ENCODE data around the gene GPX3. TPM values are rescaled to one million over a fixed set of nuclear protein-coding genes. Genes with fewer than 3 reads are reported as not detected.

GPX3 gene
- total and polyA plus RNA-seq, 9 of the 15 experiments (the other 6 are each of a cell fraction or from before 2014, with no cell fraction given): 0.25 to 0.86 TPM; not detected in 7

GRCh38 chr5:151063142-151063989 is 43.0 kb downstream of the GPX3 start (continued):
- TF ChIP-seq CBX2 (IDR thresholded peaks at IDR 0.05; ENCODE audit: insufficient read depth, low read length, poor library complexity, severe bottlenecking): no peak
- peak; percentile 93 for TF ChIP-seq ZNF316 (IDR thresholded peaks at IDR 0.05)
- TF ChIP-seq, protein P1, sequence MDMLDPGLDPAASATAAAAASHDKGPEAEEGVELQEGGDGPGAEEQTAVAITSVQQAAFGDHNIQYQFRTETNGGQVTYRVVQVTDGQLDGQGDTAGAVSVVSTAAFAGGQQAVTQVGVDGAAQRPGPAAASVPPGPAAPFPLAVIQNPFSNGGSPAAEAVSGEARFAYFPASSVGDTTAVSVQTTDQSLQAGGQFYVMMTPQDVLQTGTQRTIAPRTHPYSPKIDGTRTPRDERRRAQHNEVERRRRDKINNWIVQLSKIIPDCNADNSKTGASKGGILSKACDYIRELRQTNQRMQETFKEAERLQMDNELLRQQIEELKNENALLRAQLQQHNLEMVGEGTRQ (CRISPR knock-in tag; IDR thresholded peaks at IDR 0.05): no peak
- TF ChIP-seq NFE2 (IDR thresholded peaks at IDR 0.05; ENCODE audit: low read depth): peak; percentile 93
- TF ChIP-seq TOE1 (IDR thresholded peaks at IDR 0.05; ENCODE audit: borderline replicate concordance): no peak
- no peak for TF ChIP-seq TOE1 (CRISPR knock-in tag; IDR thresholded peaks at IDR 0.05; ENCODE audit: borderline replicate concordance, low read depth)
- TF ChIP-seq CEBPG (CRISPR knock-in tag; IDR thresholded peaks at IDR 0.05): no peak
- no peak for TF ChIP-seq CEBPG (tag; conservative IDR thresholded peaks at IDR 0.05 in 1 of 2, IDR thresholded peaks at IDR 0.05 in 1 of 2)
- no peak for TF ChIP-seq GATAD2B (IDR thresholded peaks at IDR 0.05; ENCODE audit: borderline replicate concordance)
- peak; percentile 83 for TF ChIP-seq SMAD4 (CRISPR knock-in tag; conservative IDR thresholded peaks at IDR 0.05)
- TF ChIP-seq ZNF175 (CRISPR knock-in tag; IDR thresholded peaks at IDR 0.05; ENCODE audit: low read depth): no peak
- TF ChIP-seq FOXK2 (conservative IDR thresholded peaks at IDR 0.05 in 1 of 2, IDR thresholded peaks at IDR 0.05 in 1 of 2; ENCODE audit: low read depth in 2 of 2): no peak
- TF ChIP-seq CGGBP1 (CRISPR knock-in tag; IDR thresholded peaks at IDR 0.05): no peak
- no peak for TF ChIP-seq EHMT2 (IDR thresholded peaks at IDR 0.05)
- TF ChIP-seq ZNF41 (CRISPR knock-in tag; conservative IDR thresholded peaks at IDR 0.05): no peak
- TF ChIP-seq ZNF121 (CRISPR knock-in tag; conservative IDR thresholded peaks at IDR 0.05): no peak
- no peak for TF ChIP-seq ZNF133 (CRISPR knock-in tag; IDR thresholded peaks at IDR 0.05)
- TF ChIP-seq MLLT1 (IDR thresholded peaks at IDR 0.05): peak in 1 of 2 experiments; percentile 85; a peak in 2 of 4 replicates
- no peak for TF ChIP-seq ARHGAP35 (IDR thresholded peaks at IDR 0.05; ENCODE audit: partially characterized antibody)
- no peak for TF ChIP-seq ZNF232 (CRISPR knock-in tag; IDR thresholded peaks at IDR 0.05)
- peak; percentile 32; the same call in 1 of the 2 replicates for TF ChIP-seq TEAD4 (IDR thresholded peaks at IDR 0.05; ENCODE audit: low read length)
- no peak for TF ChIP-seq TEAD4 (CRISPR knock-in tag; IDR thresholded peaks at IDR 0.05; ENCODE audit: borderline replicate concordance)
- peak in 1 of 2 experiments; percentile 88; a peak in 2 of 4 replicates for TF ChIP-seq RCOR1 (IDR thresholded peaks at IDR 0.05; ENCODE audit: borderline replicate concordance in 1 of 2, low read depth in 2 of 2, low read length in 2 of 2)

Data from K562 (cell line).